ENCODE data around the gene PKDCC.

PKDCC gene, protein sequence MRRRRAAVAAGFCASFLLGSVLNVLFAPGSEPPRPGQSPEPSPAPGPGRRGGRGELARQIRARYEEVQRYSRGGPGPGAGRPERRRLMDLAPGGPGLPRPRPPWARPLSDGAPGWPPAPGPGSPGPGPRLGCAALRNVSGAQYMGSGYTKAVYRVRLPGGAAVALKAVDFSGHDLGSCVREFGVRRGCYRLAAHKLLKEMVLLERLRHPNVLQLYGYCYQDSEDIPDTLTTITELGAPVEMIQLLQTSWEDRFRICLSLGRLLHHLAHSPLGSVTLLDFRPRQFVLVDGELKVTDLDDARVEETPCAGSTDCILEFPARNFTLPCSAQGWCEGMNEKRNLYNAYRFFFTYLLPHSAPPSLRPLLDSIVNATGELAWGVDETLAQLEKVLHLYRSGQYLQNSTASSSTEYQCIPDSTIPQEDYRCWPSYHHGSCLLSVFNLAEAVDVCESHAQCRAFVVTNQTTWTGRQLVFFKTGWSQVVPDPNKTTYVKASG

DNA sequence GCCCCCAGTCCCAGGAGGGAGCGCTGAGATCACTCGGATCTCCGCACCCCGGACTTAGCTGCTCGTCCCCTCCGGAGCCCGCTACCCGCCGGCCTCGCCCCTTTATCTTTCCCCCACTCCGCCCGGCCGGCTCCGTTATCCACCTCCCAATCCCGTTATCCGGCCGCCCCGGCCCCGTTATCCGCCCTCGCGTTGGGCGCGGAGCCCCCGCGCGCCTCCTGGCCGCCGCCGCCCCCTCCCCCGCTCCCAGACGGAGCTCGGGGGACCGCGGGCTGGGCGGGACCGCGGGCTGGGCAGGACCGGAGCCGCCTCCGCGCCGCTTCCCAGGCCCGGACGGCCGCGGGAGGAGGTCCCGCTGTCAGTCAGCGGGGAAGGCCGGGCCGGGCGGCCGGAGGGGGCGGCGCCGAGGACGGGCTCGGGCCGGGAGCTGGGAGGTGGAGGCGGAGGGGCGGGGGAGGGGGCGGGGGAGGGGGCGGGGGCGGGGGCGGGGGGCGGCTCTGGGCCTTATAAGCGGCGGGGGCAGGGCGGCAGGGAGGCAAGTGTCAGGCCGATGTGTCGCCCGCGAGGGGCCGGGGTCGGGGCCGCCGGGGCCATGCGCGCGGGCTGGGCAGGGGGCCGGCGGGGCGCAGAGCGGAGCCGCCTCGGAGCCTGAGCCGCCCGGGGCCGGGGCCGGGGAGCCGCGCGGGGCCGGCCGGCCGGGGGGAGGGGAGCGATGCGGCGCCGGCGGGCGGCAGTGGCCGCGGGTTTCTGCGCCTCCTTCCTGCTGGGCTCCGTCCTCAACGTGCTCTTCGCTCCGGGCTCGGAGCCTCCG is at the start of gene PKDCC:
Gene PKDCC (plus strand): TSS at position 534 of the 811 bp plus-strand sequence. CDS start 179 bp downstream, at position 713.
- Mint-ChIP-seq H3K9me3 (no peaks in the 10 kb centered on the region), H3K36me3 (ENCODE audit: insufficient read depth) (peaks cover 1% of the 10 kb centered on the region), H3K27me3 (peaks cover 78% of the 10 kb centered on the region), H3K27ac (ENCODE audit: low read depth) (no peak within 1 kb of the TSS), H3K4me3 (peak within 1 kb of the TSS; percentile 73), H3K4me1 (no peaks in the 10 kb centered on the region)
- no peak for DNase-seq (ENCODE audit: low spot score in 2 of 2)
- peak; percentile 20 for ATAC-seq (replicated peaks; ENCODE audit: extremely low read depth, poor library complexity, severe bottlenecking)

DNA sequence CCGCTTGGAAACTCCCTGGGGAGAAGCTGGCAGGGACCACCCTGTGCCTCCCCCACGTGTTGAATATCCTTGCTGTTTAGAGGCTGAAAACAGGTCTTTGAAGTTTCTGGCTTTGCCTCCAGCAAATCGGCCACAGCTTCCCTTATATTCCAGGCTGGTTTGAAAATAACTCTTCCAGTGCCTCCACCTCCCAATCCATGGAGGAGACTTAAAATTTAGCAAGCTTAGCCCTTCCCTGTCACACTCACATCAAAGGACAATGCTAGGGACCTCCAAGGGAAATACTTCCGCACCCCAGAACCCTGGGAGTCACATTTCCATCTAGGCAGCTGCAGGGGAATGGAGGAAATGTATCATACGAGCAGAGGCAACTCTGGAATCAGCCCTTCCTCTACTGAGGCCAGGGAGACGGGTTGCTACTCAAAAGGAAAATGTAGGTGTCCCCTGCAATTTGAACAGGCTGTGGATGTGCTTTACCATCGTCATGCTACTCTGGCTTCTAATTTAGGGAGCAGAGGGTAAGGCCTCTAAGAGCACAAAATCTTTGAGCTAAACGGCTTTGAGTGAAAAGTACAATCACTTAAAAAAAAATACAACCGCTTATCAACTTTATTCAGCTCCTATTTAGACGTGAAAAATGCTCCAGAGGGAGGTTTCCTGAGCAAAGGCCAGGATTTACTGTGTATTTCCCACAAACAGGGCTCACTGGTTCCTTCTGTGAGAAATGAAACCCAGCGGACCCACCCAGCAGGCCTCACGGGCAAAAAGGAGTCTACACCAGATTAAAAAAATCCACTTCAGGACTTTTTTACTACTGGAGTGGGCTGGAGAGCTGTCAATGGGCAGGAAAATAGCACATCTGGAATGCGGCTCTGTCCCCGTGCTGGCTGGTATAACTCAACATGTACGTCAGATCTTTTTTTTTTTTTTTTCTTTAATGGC is 49.4 kb upstream of the PKDCC start:
- Mint-ChIP-seq H3K4me3 (no peak overlapping the region), H3K27ac (ENCODE audit: low read depth) (no peak overlapping the region), H3K9me3 (peaks cover 3% of the 10 kb centered on the region), H3K36me3 (ENCODE audit: insufficient read depth) (no peaks in the 10 kb centered on the region), H3K4me1 (no peaks in the 10 kb centered on the region), H3K27me3 (peaks cover 13% of the 10 kb centered on the region)
- ATAC-seq (replicated peaks; ENCODE audit: extremely low read depth, poor library complexity, severe bottlenecking) (no peak), DNase-seq (ENCODE audit: low spot score in 2 of 2) (no peak)

DNA sequence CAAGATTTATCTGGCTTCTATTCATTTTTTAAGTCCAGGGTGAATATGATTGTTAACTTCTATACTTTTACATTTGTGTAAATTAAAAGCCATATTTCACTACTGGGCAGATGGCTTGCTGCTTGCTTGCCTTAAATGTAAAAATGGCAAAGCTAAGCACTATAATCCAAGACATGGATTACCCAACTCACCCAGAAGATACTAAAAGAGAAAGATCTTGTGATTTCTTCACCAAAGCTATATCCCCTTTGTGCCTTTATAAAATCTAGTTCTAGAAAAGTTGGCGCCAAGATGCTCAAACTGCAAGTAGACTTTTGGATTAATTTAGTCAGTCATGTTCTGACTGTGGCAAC is 48.7 kb upstream of the PKDCC start:
- no peak for ATAC-seq (replicated peaks; ENCODE audit: extremely low read depth, poor library complexity, severe bottlenecking)
- no peaks in the 10 kb centered on the region for H3K4me1 Mint-ChIP-seq

DNA sequence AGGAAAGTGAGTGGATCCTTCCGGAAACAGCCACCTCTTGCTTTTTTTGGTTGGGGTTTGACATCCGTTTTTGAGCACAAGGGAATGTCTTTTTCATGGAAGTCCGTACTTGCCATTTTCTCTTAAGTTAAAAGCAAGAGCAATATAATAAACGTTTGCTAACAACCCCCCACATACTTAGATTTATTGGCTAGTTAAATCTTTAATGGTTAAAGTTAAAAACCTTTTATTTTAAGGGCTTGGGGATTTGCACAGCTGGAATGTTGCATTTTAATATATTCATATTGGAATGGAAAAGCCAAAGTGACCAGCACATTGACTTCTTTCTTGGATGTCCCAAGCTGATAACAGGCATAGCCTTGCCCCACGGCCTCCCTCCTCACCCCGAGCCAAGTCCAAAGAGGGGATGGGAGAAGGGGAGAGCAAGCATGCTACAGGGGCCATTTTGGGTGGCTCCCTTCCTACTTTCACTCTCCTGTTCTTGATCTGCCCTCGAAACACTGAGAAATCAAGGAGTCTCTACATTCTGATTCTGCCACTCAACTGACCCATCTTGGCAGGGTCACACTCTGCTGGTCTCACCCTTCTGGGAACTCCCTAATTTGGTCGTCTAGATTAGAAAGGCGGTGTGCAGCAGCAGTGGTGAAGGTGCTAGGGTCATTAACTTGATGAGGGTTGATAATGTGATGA is 48.1 kb upstream of the PKDCC start:
- no peak overlapping the region for H3K4me3 Mint-ChIP-seq
- no peaks in the 10 kb centered on the region for H3K4me1 Mint-ChIP-seq
- ATAC-seq (replicated peaks; ENCODE audit: extremely low read depth, poor library complexity, severe bottlenecking) (no peak), DNase-seq (ENCODE audit: low spot score in 2 of 2) (no peak)
- H3K27me3 Mint-ChIP-seq = peaks cover 13% of the 10 kb centered on the region
- no peak overlapping the region for H3K27ac Mint-ChIP-seq (ENCODE audit: low read depth)
- H3K9me3 Mint-ChIP-seq = peaks cover 16% of the 10 kb centered on the region
- H3K36me3 Mint-ChIP-seq (ENCODE audit: insufficient read depth) = no peaks in the 10 kb centered on the region

More for the DNA sequence above, 48.7 kb upstream of the PKDCC start:
- H3K27ac Mint-ChIP-seq (ENCODE audit: low read depth) = no peak overlapping the region
- peaks cover 13% of the 10 kb centered on the region for H3K27me3 Mint-ChIP-seq
- peaks cover 9% of the 10 kb centered on the region for H3K9me3 Mint-ChIP-seq
- DNase-seq (ENCODE audit: low spot score in 2 of 2) = no peak
- H3K36me3 Mint-ChIP-seq (ENCODE audit: insufficient read depth) = no peaks in the 10 kb centered on the region
- no peak overlapping the region for H3K4me3 Mint-ChIP-seq

DNA sequence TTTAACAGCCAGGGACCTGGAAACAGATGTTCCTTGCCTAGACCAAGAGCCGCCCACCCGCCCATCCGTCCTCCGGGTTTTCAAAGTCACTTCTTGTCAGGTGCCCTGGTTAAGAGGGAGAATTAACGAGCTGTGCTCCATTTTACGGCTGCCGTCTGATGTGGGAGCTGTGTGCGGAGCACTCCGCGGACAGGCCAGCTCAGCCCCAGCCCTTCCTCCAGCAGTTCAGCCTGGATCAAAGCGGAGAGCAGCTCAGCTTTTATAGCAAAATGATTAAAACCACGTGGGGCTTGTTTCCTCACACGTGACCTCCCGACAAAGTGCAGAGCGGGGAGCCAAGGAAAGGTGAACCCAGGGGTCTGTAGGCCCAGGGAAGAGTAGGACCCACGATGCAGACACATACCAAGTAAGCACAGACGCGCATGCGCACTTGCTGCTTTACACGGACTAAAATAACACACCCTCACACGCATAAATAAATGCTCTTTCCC is 46.1 kb upstream of the PKDCC start:
- H3K36me3 Mint-ChIP-seq (ENCODE audit: insufficient read depth) = no peaks in the 10 kb centered on the region
- H3K4me1 Mint-ChIP-seq = no peaks in the 10 kb centered on the region
- no peak overlapping the region for H3K4me3 Mint-ChIP-seq
- peaks cover 17% of the 10 kb centered on the region for H3K9me3 Mint-ChIP-seq
- DNase-seq (ENCODE audit: low spot score in 2 of 2) = no peak
- H3K27me3 Mint-ChIP-seq = peaks cover 28% of the 10 kb centered on the region
- no peak for ATAC-seq (replicated peaks; ENCODE audit: extremely low read depth, poor library complexity, severe bottlenecking)
- no peak overlapping the region for H3K27ac Mint-ChIP-seq (ENCODE audit: low read depth)

DNA sequence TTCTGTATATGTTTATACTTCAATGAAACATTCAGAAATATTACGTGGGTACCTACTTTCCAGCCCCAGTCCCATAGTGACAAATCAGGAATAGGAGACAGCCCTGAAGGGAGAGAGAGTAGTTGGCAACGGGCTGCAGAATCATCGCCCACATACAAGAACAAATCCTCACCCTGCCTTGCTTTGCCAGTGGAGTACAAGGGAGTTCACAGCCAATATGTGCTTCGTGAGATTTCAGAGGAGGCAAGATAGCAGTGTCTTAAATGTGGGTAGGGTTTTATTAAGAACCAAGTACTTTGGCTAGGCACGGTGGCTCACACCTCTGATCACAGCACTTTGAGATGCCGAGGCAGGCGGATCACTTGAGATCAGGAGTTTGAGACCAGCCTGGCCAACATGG is 40.3 kb upstream of the PKDCC start:
- peaks cover 35% of the 10 kb centered on the region for H3K4me1 Mint-ChIP-seq
- DNase-seq (ENCODE audit: low spot score in 2 of 2) = no peak
- H3K27ac Mint-ChIP-seq (ENCODE audit: low read depth) = no peak overlapping the region
- ATAC-seq (replicated peaks; ENCODE audit: extremely low read depth, poor library complexity, severe bottlenecking) = no peak
- peaks cover 17% of the 10 kb centered on the region for H3K9me3 Mint-ChIP-seq
- H3K27me3 Mint-ChIP-seq = peaks cover 34% of the 10 kb centered on the region
- no peaks in the 10 kb centered on the region for H3K36me3 Mint-ChIP-seq (ENCODE audit: insufficient read depth)
- no peak overlapping the region for H3K4me3 Mint-ChIP-seq

DNA sequence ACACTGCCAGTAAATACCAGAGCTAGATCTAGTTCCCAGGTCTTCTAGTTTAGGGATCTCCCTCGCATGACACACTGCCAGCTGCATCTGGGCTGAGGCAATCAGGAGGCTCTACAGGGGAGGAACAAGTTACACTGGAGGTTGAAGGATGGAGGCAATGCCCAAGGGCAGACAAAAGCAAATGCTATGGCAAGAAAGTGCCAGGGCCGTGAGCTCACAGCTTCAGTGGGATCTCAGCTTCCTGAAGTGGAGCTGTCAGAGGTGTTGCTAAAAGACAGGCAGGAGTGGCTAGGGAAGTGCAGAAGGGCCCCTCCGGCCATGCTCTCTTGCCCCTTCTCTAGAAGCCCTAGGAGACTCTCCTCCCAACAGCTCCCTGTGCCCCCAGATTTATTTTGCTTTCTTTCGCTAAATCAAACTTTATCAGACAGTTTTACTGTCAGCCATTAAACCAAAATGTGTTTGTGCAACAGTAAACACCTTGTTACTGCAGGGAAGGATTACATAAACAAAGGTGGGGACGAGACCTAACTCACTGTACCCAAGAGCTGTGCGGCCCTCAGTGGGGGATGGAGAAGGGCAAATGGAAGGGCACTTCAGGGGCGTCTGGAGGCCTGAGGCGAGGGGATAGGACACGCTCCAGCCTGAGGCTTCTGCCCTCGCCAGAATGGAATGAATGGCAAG is 39.4 kb upstream of the PKDCC start:
- peaks cover 39% of the 10 kb centered on the region for H3K4me1 Mint-ChIP-seq
- H3K4me3 Mint-ChIP-seq = peak overlapping the region; percentile 80
- H3K27me3 Mint-ChIP-seq = peaks cover 34% of the 10 kb centered on the region
- no peak overlapping the region for H3K27ac Mint-ChIP-seq (ENCODE audit: low read depth)
- H3K9me3 Mint-ChIP-seq = peaks cover 14% of the 10 kb centered on the region
- no peaks in the 10 kb centered on the region for H3K36me3 Mint-ChIP-seq (ENCODE audit: insufficient read depth)
- DNase-seq (ENCODE audit: low spot score in 2 of 2) = no peak
- no peak for ATAC-seq (replicated peaks; ENCODE audit: extremely low read depth, poor library complexity, severe bottlenecking)

DNA sequence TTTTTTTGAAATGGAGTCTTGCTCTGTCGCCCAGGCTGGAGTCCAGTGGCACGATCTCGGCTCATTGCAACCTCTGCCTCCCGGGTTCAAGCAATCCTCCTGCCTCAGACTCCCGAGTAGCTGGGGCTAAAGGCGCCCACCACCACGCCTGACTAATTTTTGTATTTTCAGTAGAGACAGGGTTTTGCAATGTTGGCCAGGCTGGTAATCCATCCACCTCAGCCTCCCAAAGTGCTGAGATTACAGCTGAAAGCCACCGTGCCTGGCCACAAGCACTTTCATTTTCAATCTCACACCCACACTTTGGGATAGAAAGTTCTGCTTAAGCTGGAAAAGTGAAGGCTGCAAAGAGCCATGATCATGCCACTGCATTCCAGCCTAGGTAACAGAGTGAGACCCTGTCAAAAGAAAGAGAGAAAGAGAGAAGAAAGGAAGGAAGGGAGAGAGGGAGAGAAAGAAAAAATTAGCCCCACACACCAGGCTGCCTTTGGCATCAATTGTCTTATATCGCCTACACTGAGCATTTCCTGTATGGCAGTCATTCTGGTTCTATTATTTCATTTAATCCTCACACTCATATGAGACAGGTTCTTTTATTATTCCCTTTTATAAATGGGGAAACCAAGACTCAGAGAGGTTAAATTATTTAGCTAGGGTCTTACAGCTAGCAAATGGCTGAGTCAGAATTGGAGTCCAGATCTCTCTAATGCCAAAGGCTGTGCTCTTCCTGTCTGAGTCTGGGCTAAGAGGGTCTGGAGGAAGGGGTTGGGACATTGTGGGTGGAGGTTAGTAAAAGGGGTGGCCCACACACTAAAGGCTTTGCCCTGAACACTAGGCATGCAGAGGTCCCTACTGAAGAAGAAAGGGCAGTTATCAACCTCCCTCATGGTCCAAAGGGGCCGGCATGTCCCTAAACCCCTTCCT is 37.9 kb upstream of the PKDCC start:
- Mint-ChIP-seq H3K36me3 (ENCODE audit: insufficient read depth) (no peaks in the 10 kb centered on the region), H3K27ac (ENCODE audit: low read depth) (peak overlapping the region; percentile 69), H3K27me3 (peaks cover 34% of the 10 kb centered on the region), H3K4me1 (peaks cover 39% of the 10 kb centered on the region), H3K4me3 (peak overlapping the region; percentile 80), H3K9me3 (no peaks in the 10 kb centered on the region)
- peak; percentile 69 for ATAC-seq (replicated peaks; ENCODE audit: extremely low read depth, poor library complexity, severe bottlenecking)
- no peak for DNase-seq (ENCODE audit: low spot score in 2 of 2)

DNA sequence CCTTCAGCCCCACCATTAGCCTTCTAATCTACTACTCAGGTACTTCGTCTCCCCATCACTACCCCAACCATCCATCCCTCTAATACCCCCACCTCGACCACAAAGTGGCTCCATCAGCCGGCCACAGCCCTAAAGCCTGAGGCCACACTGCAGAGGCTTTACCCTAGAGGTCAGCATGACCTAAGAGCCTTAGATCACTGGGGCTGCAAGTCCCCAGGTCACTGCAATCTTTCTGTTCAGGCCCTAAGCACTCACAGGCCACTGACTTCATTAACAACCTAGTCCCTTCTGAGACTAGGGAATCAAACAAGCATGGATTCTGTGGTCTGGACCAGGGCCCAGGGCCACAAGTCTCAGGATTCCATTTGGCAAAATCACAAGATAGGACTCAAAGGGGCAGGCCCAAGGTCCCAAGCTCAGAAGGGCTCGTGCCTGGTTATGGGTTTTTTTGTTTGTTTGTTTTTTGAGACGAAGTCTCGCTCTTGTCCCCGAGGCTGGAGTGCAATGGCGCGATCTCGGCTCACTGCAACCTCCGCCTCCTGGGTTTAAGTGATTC is 37.0 kb upstream of the PKDCC start:
- no peaks in the 10 kb centered on the region for H3K36me3 Mint-ChIP-seq (ENCODE audit: insufficient read depth)
- DNase-seq (ENCODE audit: low spot score in 2 of 2) = no peak
- peaks cover 26% of the 10 kb centered on the region for H3K27me3 Mint-ChIP-seq
- ATAC-seq (replicated peaks; ENCODE audit: extremely low read depth, poor library complexity, severe bottlenecking) = no peak
- no peak overlapping the region for H3K27ac Mint-ChIP-seq (ENCODE audit: low read depth)
- H3K9me3 Mint-ChIP-seq = no peaks in the 10 kb centered on the region
- H3K4me3 Mint-ChIP-seq = no peak overlapping the region
- H3K4me1 Mint-ChIP-seq = peaks cover 39% of the 10 kb centered on the region

DNA sequence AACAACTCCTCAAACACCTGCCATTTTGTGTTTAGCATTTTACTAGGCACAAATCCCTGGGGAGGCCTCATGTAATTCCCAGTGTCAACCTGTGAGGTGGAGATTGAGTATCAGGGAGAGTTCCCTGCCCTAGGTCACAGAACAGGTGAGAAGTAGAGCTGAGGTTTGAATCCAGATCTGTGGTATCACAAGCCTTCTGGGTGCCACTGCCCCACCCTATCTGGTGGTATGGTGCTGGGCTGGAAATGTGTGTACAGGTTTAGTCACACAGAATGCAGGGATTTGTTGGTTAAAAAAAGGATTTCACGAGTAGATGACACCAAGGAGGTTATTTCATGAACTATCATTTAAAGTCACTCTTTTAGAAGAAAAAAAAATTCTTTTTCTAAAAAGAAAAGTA is 35.7 kb upstream of the PKDCC start:
- H3K27ac Mint-ChIP-seq (ENCODE audit: low read depth) = no peak overlapping the region

More for the DNA sequence above, 35.7 kb upstream of the PKDCC start:
- DNase-seq (ENCODE audit: low spot score in 2 of 2) (no peak), ATAC-seq (replicated peaks; ENCODE audit: extremely low read depth, poor library complexity, severe bottlenecking) (no peak)
- H3K4me1 Mint-ChIP-seq = peaks cover 39% of the 10 kb centered on the region
- peaks cover 13% of the 10 kb centered on the region for H3K27me3 Mint-ChIP-seq
- H3K4me3 Mint-ChIP-seq = no peak overlapping the region
- no peaks in the 10 kb centered on the region for H3K36me3 Mint-ChIP-seq (ENCODE audit: insufficient read depth)
- H3K9me3 Mint-ChIP-seq = no peaks in the 10 kb centered on the region
